ENCODE results near the gene C11orf21. TPM values are rescaled to one million over a fixed set of nuclear protein-coding genes. Genes with fewer than 3 reads are reported as not detected.

Gene C11orf21
- total and polyA plus RNA-seq, 9 donors, result 0.41 to 4.1 (median 2.3) TPM

- Histone ChIP-seq H3K9me3 (replicated peaks; ENCODE audit: control insufficient read depth, low read depth, low read length) (no peaks in the 10 kb centered on the region), H3K36me3 (ENCODE audit: control insufficient read depth, insufficient read depth, low read length) (no peaks in the 10 kb centered on the region), H3K4me3 (ENCODE audit: low read length) (no peak overlapping the region), H3K4me1 (ENCODE audit: control insufficient read depth, insufficient read depth, low read length) (no peaks in the 10 kb centered on the region), H3K27ac (ENCODE audit: low read length) (no peak overlapping the region), H3K27me3 (ENCODE audit: control insufficient read depth, insufficient read depth, low read length) (peaks cover 14% of the 10 kb centered on the region)
- no peak for DNase-seq
- 75% methylated on average over 23 of the region's 26 CpGs for WGBS (ENCODE audit: insufficient coverage)
These were observed 41.0 kb downstream of the C11orf21 start for GRCh38 chr11:2260491-2261364.

DNA sequence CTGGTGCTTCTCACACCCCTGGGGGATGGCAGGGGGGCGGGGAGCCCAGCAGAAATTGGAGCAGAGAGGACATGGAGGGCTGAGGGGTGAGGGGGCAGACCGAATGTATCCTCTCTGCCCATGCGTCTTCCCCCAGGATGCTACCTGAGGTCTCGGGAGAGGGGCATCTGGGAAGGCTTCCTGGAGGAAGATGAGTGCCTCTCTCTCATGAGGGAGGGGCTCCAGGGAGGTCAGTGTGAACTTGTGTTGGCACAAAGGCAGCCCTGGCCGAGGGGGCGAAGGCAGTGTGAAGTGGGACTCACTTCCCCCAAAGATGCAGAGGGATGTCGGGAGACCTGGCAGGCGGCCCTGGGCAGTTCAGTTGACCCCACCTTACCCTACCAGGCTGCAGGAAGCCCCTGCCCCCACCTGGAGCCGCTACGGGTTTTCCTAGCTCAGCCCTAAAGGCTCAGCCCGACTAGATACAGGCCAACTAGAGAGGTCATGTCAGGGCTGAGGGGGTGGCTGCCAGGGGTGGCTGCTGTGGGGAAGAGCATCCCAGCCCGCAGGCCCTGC, 41.7 kb downstream of the C11orf21 start:
- no peak overlapping the region for H3K27ac ChIP-seq (ENCODE audit: low read length)
- H3K36me3 ChIP-seq (ENCODE audit: control insufficient read depth, insufficient read depth, low read length), result no peaks in the 10 kb centered on the region
- 76% methylated on average over 6 of the region's 12 CpGs for WGBS (ENCODE audit: insufficient coverage)
- H3K4me3 ChIP-seq (ENCODE audit: low read length), result no peak overlapping the region
- no peaks in the 10 kb centered on the region for H3K9me3 ChIP-seq (replicated peaks; ENCODE audit: control insufficient read depth, low read depth, low read length)
- DNase-seq, result no peak
- H3K4me1 ChIP-seq (ENCODE audit: control insufficient read depth, insufficient read depth, low read length), result no peaks in the 10 kb centered on the region
- peaks cover 10% of the 10 kb centered on the region for H3K27me3 ChIP-seq (ENCODE audit: control insufficient read depth, insufficient read depth, low read length)

DNA sequence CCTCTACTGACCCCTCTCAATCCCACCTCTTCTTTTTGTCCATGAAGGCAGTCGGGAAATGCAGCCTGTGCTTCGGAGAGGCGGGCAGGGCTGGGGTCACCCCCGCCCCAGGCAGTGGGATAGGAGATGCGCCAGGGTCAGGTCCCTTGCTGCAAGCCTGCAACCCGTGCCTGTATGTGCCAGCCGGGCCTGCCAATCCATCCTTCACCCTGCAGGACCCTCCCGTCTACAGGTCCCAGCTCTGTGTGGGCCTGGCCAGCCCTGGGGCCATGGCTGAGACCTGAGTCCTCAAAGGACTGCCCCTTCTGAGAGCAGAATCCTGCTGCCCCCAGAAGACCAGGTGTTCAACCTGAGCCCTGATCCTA, 42.3 kb downstream of the C11orf21 start:
- peaks cover 8% of the 10 kb centered on the region for H3K27me3 ChIP-seq (ENCODE audit: control insufficient read depth, insufficient read depth, low read length)
- no peak overlapping the region for H3K4me3 ChIP-seq (ENCODE audit: low read length)
- no peaks in the 10 kb centered on the region for H3K9me3 ChIP-seq (replicated peaks; ENCODE audit: control insufficient read depth, low read depth, low read length)
- DNase-seq, result no peak
- 92% methylated on average over 7 of the region's 8 CpGs for WGBS (ENCODE audit: insufficient coverage)
- no peaks in the 10 kb centered on the region for H3K4me1 ChIP-seq (ENCODE audit: control insufficient read depth, insufficient read depth, low read length)
- H3K36me3 ChIP-seq (ENCODE audit: control insufficient read depth, insufficient read depth, low read length), result no peaks in the 10 kb centered on the region
- no peak overlapping the region for H3K27ac ChIP-seq (ENCODE audit: low read length)

- DNase-seq, result no peak
- Histone ChIP-seq H3K36me3 (ENCODE audit: control insufficient read depth, insufficient read depth, low read length) (no peaks in the 10 kb centered on the region), H3K27me3 (ENCODE audit: control insufficient read depth, insufficient read depth, low read length) (peaks cover 5% of the 10 kb centered on the region), H3K27ac (ENCODE audit: low read length) (no peak overlapping the region), H3K9me3 (replicated peaks; ENCODE audit: control insufficient read depth, low read depth, low read length) (no peaks in the 10 kb centered on the region), H3K4me3 (ENCODE audit: low read length) (no peak overlapping the region), H3K4me1 (ENCODE audit: control insufficient read depth, insufficient read depth, low read length) (no peaks in the 10 kb centered on the region)
- 88% methylated on average over 28 of the region's 29 CpGs for WGBS (ENCODE audit: insufficient coverage)
These were observed 42.9 kb downstream of the C11orf21 start for GRCh38 chr11:2258501-2259465.

- DNase-seq, result no peak
- H3K27ac ChIP-seq (ENCODE audit: low read length), result no peak overlapping the region
- H3K4me3 ChIP-seq (ENCODE audit: low read length), result no peak overlapping the region
- no peaks in the 10 kb centered on the region for H3K9me3 ChIP-seq (replicated peaks; ENCODE audit: control insufficient read depth, low read depth, low read length)
- H3K36me3 ChIP-seq (ENCODE audit: control insufficient read depth, insufficient read depth, low read length), result no peaks in the 10 kb centered on the region
- H3K27me3 ChIP-seq (ENCODE audit: control insufficient read depth, insufficient read depth, low read length), result no peaks in the 10 kb centered on the region
- H3K4me1 ChIP-seq (ENCODE audit: control insufficient read depth, insufficient read depth, low read length), result no peaks in the 10 kb centered on the region
- WGBS (ENCODE audit: insufficient coverage), result 89% methylated on average over 26 of the region's 31 CpGs
These were observed 44.6 kb downstream of the C11orf21 start for GRCh38 chr11:2256951-2257700.

GRCh38 chr11:2256293-2256913, 45.3 kb downstream of the C11orf21 start:
- no peaks in the 10 kb centered on the region for H3K36me3 ChIP-seq (ENCODE audit: control insufficient read depth, insufficient read depth, low read length)
- H3K4me1 ChIP-seq (ENCODE audit: control insufficient read depth, insufficient read depth, low read length), result no peaks in the 10 kb centered on the region
- 75% methylated on average over 10 of the region's 14 CpGs for WGBS (ENCODE audit: insufficient coverage)
- H3K9me3 ChIP-seq (replicated peaks; ENCODE audit: control insufficient read depth, low read depth, low read length), result no peaks in the 10 kb centered on the region
- no peak for DNase-seq
- no peaks in the 10 kb centered on the region for H3K27me3 ChIP-seq (ENCODE audit: control insufficient read depth, insufficient read depth, low read length)
- H3K27ac ChIP-seq (ENCODE audit: low read length), result no peak overlapping the region
- H3K4me3 ChIP-seq (ENCODE audit: low read length), result no peak overlapping the region

DNA sequence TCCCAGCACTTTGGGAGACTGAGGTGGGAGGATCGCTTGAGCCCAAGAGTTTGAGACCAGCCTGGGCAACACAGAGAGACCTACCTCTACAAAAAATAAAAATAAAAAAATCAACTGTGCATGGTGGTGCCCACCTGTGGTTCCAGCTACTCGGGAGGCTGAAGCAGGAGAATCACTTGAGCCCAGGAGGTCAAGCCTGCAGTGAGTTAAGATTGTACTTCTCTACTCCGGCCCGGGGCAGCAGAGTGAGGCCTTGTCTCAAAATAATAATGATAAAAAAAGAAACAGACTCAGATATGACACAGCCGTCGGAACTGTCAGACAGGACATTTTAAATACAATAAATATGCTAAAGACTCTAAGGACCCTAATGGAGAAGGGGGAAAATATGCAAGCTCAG, 49.7 kb downstream of the C11orf21 start:
- Histone ChIP-seq H3K27me3 (ENCODE audit: control insufficient read depth, insufficient read depth, low read length) (peaks cover 13% of the 10 kb centered on the region), H3K27ac (ENCODE audit: low read length) (no peak overlapping the region), H3K4me3 (ENCODE audit: low read length) (no peak overlapping the region), H3K4me1 (ENCODE audit: control insufficient read depth, insufficient read depth, low read length) (no peaks in the 10 kb centered on the region), H3K36me3 (ENCODE audit: control insufficient read depth, insufficient read depth, low read length) (no peaks in the 10 kb centered on the region), H3K9me3 (replicated peaks; ENCODE audit: control insufficient read depth, low read depth, low read length) (no peaks in the 10 kb centered on the region)
- no CpG with 5 or more reads among the region's 6 CpGs for WGBS (ENCODE audit: insufficient coverage)
- no peak for DNase-seq

- Histone ChIP-seq H3K4me1 (ENCODE audit: control insufficient read depth, insufficient read depth, low read length) (no peaks in the 10 kb centered on the region), H3K4me3 (ENCODE audit: low read length) (no peak overlapping the region), H3K36me3 (ENCODE audit: control insufficient read depth, insufficient read depth, low read length) (no peaks in the 10 kb centered on the region), H3K27ac (ENCODE audit: low read length) (no peak overlapping the region), H3K9me3 (replicated peaks; ENCODE audit: control insufficient read depth, low read depth, low read length) (no peaks in the 10 kb centered on the region), H3K27me3 (ENCODE audit: control insufficient read depth, insufficient read depth, low read length) (peaks cover 13% of the 10 kb centered on the region)
- no CpG with 5 or more reads among the region's 6 CpGs for WGBS (ENCODE audit: insufficient coverage)
- no peak for DNase-seq
These were observed 50.6 kb downstream of the C11orf21 start for GRCh38 chr11:2251138-2251537.

DNA sequence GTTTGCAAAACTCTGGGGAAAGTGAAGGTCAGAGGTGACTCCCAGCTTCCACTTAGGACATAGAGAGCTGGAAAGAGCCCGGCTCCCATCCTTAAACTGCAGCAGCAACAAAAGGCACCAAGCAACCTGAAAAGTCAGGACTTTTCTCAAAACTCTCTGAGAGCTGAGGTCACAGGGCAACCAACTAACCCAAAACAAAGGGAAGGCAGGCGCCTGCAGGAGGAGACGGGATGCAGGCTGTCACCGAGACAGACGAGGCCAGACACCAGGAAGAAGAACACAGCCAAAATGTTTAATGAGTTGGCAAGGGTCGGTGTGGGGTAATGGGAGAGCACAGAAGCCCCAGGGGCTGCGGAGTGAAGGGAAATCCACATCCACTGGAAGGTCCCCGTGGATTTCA, 51.2 kb downstream of the C11orf21 start:
- 43% methylated on average over 2 of the region's 8 CpGs for WGBS (ENCODE audit: insufficient coverage)
- no peak for DNase-seq
- no peaks in the 10 kb centered on the region for H3K4me1 ChIP-seq (ENCODE audit: control insufficient read depth, insufficient read depth, low read length)
- no peak overlapping the region for H3K27ac ChIP-seq (ENCODE audit: low read length)
- no peak overlapping the region for H3K4me3 ChIP-seq (ENCODE audit: low read length)
- H3K27me3 ChIP-seq (ENCODE audit: control insufficient read depth, insufficient read depth, low read length), result peaks cover 13% of the 10 kb centered on the region
- no peaks in the 10 kb centered on the region for H3K36me3 ChIP-seq (ENCODE audit: control insufficient read depth, insufficient read depth, low read length)
- H3K9me3 ChIP-seq (replicated peaks; ENCODE audit: control insufficient read depth, low read depth, low read length), result no peaks in the 10 kb centered on the region

All from muscle of leg (tissue), 11 donors.